Measurements from ENCODE around the gene CPVL.

- TF ChIP-seq CTCF (conservative IDR thresholded peaks at IDR 0.05 in 1 of 2, IDR thresholded peaks at IDR 0.05 in 1 of 2; ENCODE audit: extremely low read depth in 1 of 2, insufficient read depth in 1 of 2, low read depth in 1 of 2, low read length in 2 of 2) (no peak), EZH2 (IDR thresholded peaks at IDR 0.05; ENCODE audit: borderline replicate concordance, low read length) (no peak)
Observed at GRCh38 chr7:29105191-29105590, 41.1 kb downstream of the CPVL start.
